GM18507 (cell line): ENCODE measurements around the gene NTRK3.

Experiments used
- DNase-seq: peaks from one replicate; pipeline ENCODE4 v3.0.0; 2011; ENCODE audit warnings: low read depth; ENCODE audit not compliant: insufficient read length; ENCODE audit errors: extremely low spot score
- FAIRE-seq: peaks from 2 replicates; lab custom pipeline; 2011; peaks lifted over from hg19 to GRCh38; lab: Jason Lieb, UNC

The NTRK3 gene

DNA sequence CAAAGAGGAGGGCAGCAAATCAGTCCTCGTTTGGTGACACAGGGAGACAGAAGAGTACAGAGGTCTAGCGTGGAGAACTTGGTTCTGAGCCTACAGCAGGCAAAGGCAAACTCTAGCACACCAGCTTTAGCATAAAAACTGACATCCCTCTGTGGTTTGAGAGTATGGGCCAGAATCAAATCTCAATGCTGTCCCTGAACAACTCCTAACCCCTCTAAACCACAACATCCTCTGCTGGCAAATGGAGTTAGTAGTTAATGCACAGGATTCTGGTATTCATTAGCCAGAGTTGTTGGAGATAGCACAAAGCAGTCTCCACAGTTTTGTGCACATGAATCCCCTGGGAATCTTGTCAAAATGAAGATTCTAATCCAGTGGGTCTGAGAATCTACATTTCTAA, 315.8 kb downstream of the NTRK3 start:
- FAIRE-seq, result no peak

GRCh38 chr15:87939848-87940457, 316.6 kb downstream of the NTRK3 start:
- no peak for FAIRE-seq
- no peak for DNase-seq

More for the DNA sequence above, 315.8 kb downstream of the NTRK3 start:
- DNase-seq, result no peak

DNA sequence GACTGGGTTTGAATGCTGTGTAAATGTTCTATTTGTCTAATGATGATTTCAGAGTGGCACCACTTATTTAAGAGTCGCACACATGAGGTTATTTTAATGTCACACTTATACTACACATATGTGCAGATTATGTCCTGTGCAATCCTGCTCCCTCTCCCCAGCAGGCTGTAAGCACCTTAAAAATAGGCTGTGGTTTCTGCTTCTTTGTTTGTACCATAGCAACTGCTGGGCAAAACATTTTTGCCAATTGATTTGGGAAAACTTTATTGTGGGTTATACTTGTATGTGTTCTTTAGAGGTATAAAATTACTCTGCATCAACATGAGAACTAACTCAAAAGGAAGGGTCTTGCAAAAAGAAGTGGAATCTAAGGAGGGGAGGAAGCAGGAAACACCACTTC, 318.5 kb downstream of the NTRK3 start:
- no peak for DNase-seq
- no peak for FAIRE-seq

DNA sequence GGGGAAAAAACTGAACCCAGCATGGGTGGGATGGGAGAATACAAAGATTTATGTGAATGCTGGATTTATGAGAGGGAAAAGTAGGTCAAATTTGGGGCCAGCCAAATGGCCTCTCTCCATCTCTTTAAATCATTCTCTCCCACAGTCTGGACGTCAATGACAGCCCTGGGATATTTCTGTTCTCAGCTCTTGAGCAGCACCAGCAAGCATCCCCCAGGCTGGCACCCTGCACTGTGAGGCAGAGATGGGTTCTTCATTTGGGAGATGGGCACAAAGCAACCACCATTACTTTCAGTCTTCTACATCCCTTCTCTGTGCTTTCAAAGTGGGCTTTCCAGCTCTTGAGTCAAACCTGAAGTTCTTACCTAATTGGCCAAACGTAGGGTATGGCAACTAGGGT, 321.0 kb downstream of the NTRK3 start:
- no peak for DNase-seq
- FAIRE-seq, result no peak

DNA sequence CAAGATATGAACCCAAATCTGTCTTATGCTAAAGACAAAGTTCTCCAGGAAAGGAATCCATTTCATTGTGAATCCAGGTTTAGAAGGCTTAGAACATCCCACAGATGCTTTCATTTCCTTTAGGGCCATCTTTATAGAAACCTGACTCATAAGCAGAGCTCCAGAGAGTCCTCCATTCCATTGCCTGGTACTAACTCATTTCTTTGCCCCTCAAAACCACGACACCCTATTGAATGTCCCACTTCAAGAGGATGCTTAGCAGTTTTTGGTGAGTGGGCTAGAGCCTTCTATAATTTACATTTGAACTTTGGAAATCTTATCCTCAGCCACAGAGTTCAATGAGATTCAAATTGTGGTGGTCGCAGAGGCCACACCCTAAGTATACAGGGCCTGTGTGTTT, 325.0 kb downstream of the NTRK3 start:
- no peak for DNase-seq
- FAIRE-seq, result no peak

DNA sequence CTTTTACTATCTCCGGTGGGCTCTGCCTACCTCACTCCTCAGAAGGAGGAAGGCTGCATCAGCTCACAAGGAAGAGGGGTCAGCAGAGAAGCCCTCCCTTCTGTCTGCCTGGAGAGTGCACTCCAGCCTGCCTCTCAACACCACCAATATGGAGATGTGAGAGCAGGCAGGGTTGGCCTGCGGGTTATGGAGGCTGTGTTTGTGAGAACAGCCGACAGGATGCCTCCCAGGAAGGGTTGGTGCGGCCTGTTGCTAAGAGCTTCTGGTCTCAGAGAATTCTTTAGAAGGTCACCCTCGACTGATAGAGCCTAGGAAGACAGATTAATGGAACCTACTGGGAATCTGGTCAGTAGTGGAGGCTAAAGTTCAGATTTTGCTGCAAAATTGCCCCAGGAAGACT, 326.1 kb downstream of the NTRK3 start:
- no peak for FAIRE-seq
- no peak for DNase-seq

DNA sequence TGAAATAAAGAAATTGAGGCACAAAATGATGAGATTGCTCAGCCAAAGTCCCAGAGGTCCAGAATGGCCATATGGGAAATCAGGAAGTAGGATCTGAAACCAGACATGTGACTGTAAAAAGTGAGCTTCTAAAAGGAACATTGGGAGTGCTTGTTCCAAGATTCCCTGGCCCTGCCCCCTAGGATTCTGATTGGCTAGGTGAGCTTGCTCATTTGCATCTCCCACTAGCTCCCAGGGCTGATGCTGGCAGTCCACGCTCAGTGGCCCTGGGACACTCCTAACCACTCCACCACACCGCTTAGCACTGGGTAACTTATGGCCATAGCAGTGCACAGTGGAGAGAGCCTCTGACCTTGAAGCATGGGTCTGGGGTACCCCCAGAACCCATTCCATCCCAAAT, 326.7 kb downstream of the NTRK3 start:
- no peak for FAIRE-seq

GRCh38 chr15:87924433-87924832, 332.1 kb downstream of the NTRK3 start:
- no peak for FAIRE-seq

More for the DNA sequence above, 326.7 kb downstream of the NTRK3 start:
- no peak for DNase-seq

GRCh38 chr15:87919064-87919463, 337.5 kb downstream of the NTRK3 start:
- DNase-seq (no peak), FAIRE-seq (no peak)

More at GRCh38 chr15:87924433-87924832, 332.1 kb downstream of the NTRK3 start:
- DNase-seq, result no peak

- no peak for DNase-seq
Measured at GRCh38 chr15:87917480-87917879, 339.1 kb downstream of the NTRK3 start.

GRCh38 chr15:87916208-87916607, 340.3 kb downstream of the NTRK3 start:
- no peak for DNase-seq
- no peak for FAIRE-seq

More at GRCh38 chr15:87917480-87917879, 339.1 kb downstream of the NTRK3 start:
- FAIRE-seq, result no peak

- DNase-seq (no peak), FAIRE-seq (no peak)
Measured at GRCh38 chr15:87910301-87910700, 346.2 kb downstream of the NTRK3 start.

DNA sequence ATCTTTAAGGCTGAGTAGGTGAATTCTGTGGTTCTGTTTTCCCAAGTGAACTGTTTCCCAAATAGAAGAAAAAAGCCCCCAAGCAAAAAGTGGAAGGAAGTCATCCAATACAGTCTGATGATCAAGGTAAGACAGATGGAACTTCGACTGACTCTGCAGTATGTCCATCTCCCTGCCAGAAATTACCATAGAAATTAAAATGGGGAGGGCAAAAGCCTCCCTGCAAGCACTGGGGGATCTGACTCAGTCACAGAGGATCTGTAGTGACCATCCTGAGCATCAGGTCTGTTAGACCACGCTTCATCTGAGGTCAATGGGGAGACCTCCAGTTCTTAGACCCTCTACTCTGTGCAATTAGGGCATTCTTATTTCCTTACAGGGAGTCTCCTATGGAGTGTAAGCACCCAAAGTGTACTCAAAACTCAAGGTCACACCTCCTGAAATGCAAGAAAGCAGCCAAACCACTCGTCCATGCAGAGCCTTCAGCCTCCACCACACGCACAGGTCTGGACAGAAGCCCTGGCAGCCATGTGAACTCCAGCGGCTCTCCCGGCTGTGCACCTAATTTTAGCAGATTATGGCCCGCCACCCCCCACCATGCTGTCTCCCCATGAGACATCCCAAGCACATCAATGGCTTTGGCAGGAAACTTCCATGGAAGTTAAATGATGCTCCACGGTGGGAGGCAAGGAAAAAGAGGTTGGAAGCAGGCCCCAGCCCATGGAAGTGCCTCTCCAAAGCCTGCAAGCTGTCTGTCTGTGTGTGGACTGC, 348.7 kb downstream of the NTRK3 start:
- FAIRE-seq (no peak), DNase-seq (no peak)

DNA sequence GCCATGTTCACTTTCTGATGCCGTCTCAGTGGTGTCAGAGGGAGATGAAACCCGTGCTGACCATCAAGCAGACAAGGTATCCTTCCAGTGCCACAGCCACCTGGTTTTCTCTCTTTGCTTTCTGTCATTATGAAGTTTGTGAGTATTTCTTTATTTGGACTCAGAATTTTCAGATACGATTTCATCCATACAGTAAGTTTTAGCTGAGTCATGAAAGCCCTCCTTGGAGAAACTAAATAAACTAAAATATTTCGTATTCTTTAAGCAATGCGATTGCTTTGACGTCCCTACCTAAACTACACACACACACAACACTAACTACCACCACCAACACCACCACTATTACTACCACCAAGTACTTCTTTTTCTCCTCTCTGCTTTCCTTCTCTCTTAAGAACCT, 350.1 kb downstream of the NTRK3 start:
- FAIRE-seq (no peak), DNase-seq (no peak)

GRCh38 chr15:87902772-87903426, 353.6 kb downstream of the NTRK3 start:
- DNase-seq (no peak), FAIRE-seq (no peak)

DNA sequence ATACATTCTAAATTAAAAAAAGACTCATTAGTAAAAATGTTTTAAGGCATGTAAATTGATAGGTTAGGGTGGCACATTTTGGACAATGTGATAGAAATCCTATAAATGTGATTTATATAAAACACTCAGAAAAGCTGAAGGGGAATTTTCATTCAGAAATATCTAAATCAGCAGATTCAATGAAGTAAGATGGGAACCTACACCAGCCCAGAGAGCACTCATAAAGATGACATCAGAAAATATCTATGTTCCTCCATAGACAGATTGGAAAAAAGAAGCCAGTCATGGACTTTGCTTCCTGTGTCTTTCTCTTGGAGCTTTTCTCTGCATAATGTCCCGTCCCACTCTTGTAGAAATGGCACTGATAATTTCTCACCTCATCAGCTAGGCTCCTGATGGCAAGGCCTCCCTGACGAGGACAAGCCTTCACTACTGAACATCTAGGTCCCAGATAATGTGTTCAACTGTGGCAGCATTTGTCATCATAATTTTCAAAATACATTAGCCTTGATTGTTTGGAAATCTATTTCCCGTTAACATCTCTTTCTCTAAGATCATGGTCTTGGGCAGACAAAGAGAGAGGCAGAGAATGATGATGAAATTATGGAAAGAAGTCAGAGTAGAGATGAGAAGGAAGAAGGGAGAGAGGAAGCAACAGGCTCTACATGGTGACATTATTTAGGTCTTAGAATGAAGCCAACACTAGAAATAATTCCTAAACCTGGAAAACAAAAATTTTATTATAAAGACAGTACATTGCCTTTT, 354.4 kb downstream of the NTRK3 start:
- DNase-seq, result no peak

DNA sequence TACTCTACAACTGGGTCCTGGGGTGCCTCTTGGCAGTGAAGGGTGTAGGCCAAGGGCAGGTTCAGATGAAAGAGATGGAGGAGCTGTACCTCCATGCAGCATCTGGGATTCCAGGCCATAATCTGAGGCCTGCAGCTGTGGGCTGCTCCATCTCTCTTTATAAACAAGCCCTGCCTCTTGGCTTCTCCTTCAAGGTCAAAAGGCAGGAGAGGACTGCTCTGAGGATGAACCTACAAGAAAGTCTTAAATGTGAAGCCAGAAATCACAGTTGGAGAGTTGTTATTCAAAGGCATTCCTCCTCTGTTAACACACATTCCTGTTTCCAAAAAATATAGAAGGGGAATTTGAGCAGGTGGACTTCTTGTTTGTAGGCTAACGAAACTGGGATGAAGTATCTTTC, 355.5 kb downstream of the NTRK3 start:
- FAIRE-seq (no peak), DNase-seq (no peak)

More for the DNA sequence above, 354.4 kb downstream of the NTRK3 start:
- no peak for FAIRE-seq

- FAIRE-seq (no peak), DNase-seq (no peak)
Measured at GRCh38 chr15:87896936-87897335, 359.6 kb downstream of the NTRK3 start.

GRCh38 chr15:87887177-87887576, 369.4 kb downstream of the NTRK3 start:
- FAIRE-seq (no peak), DNase-seq (no peak)

- DNase-seq (no peak), FAIRE-seq (no peak)
Measured at GRCh38 chr15:87881026-87881425, 375.5 kb downstream of the NTRK3 start.
